ENCODE measurements around the gene NPTXR. TPM values are rescaled to one million over a fixed set of nuclear protein-coding genes. Genes with fewer than 3 reads are reported as not detected.

NPTXR gene
- total and polyA plus RNA-seq, 4 donors = 0.05 to 0.45 (median 0.16) TPM

DNA sequence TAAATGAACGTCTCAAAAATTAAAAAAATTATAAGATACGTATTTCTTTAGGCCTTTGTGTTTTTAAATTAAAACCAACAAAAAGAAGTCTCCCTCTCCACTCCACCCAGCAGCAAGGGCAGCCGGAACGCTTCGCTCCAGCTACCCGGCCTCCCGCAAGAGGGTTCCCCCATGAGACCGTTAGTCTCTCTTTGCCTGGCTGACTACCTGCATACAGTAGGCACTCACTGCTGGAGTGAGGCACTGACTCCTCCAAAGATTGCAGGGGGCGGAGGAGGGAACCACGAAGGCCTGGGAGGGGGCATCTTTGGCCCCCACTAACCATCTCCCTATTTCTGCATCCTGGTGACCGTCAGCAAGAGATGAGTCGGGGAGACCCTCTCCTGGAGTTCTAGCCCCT, 18.1 kb upstream of the NPTXR start (continued):
- TF ChIP-seq JUND (IDR thresholded peaks at IDR 0.05) = no peak
- TF ChIP-seq RXRA (IDR thresholded peaks at IDR 0.05) = no peak
- TF ChIP-seq FOXA2 (IDR thresholded peaks at IDR 0.05) = no peak
- TF ChIP-seq, protein P1, sequence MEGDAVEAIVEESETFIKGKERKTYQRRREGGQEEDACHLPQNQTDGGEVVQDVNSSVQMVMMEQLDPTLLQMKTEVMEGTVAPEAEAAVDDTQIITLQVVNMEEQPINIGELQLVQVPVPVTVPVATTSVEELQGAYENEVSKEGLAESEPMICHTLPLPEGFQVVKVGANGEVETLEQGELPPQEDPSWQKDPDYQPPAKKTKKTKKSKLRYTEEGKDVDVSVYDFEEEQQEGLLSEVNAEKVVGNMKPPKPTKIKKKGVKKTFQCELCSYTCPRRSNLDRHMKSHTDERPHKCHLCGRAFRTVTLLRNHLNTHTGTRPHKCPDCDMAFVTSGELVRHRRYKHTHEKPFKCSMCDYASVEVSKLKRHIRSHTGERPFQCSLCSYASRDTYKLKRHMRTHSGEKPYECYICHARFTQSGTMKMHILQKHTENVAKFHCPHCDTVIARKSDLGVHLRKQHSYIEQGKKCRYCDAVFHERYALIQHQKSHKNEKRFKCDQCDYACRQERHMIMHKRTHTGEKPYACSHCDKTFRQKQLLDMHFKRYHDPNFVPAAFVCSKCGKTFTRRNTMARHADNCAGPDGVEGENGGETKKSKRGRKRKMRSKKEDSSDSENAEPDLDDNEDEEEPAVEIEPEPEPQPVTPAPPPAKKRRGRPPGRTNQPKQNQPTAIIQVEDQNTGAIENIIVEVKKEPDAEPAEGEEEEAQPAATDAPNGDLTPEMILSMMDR (IDR thresholded peaks at IDR 0.05; ENCODE audit: low read depth, low read length, missing input control) = no peak
- TF ChIP-seq TAF1 (conservative IDR thresholded peaks at IDR 0.05) = no peak
- TF ChIP-seq RAD21 (IDR thresholded peaks at IDR 0.05) = no peak
- no peak for TF ChIP-seq SP1 (IDR thresholded peaks at IDR 0.05)

GRCh38 chr22:38861170-38861876, 17.5 kb upstream of the NPTXR start:
- H3K36me3 ChIP-seq (ENCODE audit: control insufficient read depth in 4 of 4, insufficient read depth in 3 of 4, low read depth in 1 of 4, low read length in 3 of 4) = no peaks in the 10 kb centered on the region
- H3K9me3 ChIP-seq (ENCODE audit: control insufficient read depth in 4 of 4, low read length in 3 of 4) = no peaks in the 10 kb centered on the region
- peaks cover 0 to 3% (median 0%) of the 10 kb centered on the region in 4 donors for H3K4me1 ChIP-seq (ENCODE audit: control insufficient read depth in 4 of 4, insufficient read depth in 4 of 4, low read length in 3 of 4)
- TF ChIP-seq, protein P2, sequence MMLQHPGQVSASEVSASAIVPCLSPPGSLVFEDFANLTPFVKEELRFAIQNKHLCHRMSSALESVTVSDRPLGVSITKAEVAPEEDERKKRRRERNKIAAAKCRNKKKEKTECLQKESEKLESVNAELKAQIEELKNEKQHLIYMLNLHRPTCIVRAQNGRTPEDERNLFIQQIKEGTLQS (IDR thresholded peaks at IDR 0.05) = no peak
- no peak for TF ChIP-seq FOXA2 (IDR thresholded peaks at IDR 0.05)
- no peak for TF ChIP-seq SP1 (IDR thresholded peaks at IDR 0.05)
- TF ChIP-seq, protein P3, sequence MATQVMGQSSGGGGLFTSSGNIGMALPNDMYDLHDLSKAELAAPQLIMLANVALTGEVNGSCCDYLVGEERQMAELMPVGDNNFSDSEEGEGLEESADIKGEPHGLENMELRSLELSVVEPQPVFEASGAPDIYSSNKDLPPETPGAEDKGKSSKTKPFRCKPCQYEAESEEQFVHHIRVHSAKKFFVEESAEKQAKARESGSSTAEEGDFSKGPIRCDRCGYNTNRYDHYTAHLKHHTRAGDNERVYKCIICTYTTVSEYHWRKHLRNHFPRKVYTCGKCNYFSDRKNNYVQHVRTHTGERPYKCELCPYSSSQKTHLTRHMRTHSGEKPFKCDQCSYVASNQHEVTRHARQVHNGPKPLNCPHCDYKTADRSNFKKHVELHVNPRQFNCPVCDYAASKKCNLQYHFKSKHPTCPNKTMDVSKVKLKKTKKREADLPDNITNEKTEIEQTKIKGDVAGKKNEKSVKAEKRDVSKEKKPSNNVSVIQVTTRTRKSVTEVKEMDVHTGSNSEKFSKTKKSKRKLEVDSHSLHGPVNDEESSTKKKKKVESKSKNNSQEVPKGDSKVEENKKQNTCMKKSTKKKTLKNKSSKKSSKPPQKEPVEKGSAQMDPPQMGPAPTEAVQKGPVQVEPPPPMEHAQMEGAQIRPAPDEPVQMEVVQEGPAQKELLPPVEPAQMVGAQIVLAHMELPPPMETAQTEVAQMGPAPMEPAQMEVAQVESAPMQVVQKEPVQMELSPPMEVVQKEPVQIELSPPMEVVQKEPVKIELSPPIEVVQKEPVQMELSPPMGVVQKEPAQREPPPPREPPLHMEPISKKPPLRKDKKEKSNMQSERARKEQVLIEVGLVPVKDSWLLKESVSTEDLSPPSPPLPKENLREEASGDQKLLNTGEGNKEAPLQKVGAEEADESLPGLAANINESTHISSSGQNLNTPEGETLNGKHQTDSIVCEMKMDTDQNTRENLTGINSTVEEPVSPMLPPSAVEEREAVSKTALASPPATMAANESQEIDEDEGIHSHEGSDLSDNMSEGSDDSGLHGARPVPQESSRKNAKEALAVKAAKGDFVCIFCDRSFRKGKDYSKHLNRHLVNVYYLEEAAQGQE (IDR thresholded peaks at IDR 0.05) = no peak
- no peak for TF ChIP-seq RAD21 (IDR thresholded peaks at IDR 0.05)
- TF ChIP-seq, protein P1 (IDR thresholded peaks at IDR 0.05; ENCODE audit: low read depth, low read length, missing input control) = no peak
- no peak for TF ChIP-seq MAX (IDR thresholded peaks at IDR 0.05)
- no peak for TF ChIP-seq EGR1 (IDR thresholded peaks at IDR 0.05; ENCODE audit: low read depth in 2 of 2)
- no peak for TF ChIP-seq FOXA1 (IDR thresholded peaks at IDR 0.05)
- TF ChIP-seq HNF4A (conservative IDR thresholded peaks at IDR 0.05) = no peak
- TF ChIP-seq JUND (IDR thresholded peaks at IDR 0.05) = no peak
- TF ChIP-seq NR2F2 (IDR thresholded peaks at IDR 0.05) = no peak
- no peak for TF ChIP-seq GABPA (IDR thresholded peaks at IDR 0.05 in 1 of 2, conservative IDR thresholded peaks at IDR 0.05 in 1 of 2)
- TF ChIP-seq RXRA (IDR thresholded peaks at IDR 0.05) = no peak
- TF ChIP-seq ZBTB33 (IDR thresholded peaks at IDR 0.05) = no peak
- no peak for TF ChIP-seq TAF1 (conservative IDR thresholded peaks at IDR 0.05)
- no peak for TF ChIP-seq HNF4G (IDR thresholded peaks at IDR 0.05)
- TF ChIP-seq YY1 (IDR thresholded peaks at IDR 0.05) = no peak
- H3K4me3 ChIP-seq (ENCODE audit: low read depth in 1 of 3, low read length in 3 of 3) = no peak overlapping the region
- no peak overlapping the region for H3K9ac ChIP-seq (ENCODE audit: low read depth in 1 of 2, low read length in 2 of 2)
- no peak for DNase-seq (ENCODE audit: low spot score)
- 54% methylated on average over 13 of the region's 13 CpGs for WGBS
- H3K27me3 ChIP-seq (ENCODE audit: control insufficient read depth in 4 of 4, insufficient read depth in 4 of 4, low read length in 3 of 4) = no peaks in the 10 kb centered on the region
- no peak overlapping the region for H3K27ac ChIP-seq (ENCODE audit: low read depth in 1 of 2, low read length in 2 of 2)

All from liver (tissue), 9 donors.